Measurements from ENCODE around the gene TLN1. TPM values are rescaled to one million over a fixed set of nuclear protein-coding genes. Genes with fewer than 3 reads are reported as not detected.

Gene TLN1
- total and polyA plus RNA-seq, 10 of the 15 experiments (the other 5 are each of a cell fraction or from before 2014, with no cell fraction given), result 11.6 to 305 (median 71.9) TPM

- RAD21 ChIA-PET (ENCODE audit: unreplicated experiment), result interaction anchor here (0.6 to 8.6 kb wide), 22 partner anchors 9 to 612 kb away, joined by 3 to 133 read pairs (median 5); partner anchors contain the start of genes ARHGEF39, ATOSB, CCDC107 and CD72
- peaks cover 18 to 24% of the 10 kb centered on the region in 2 experiments for H3K36me3 ChIP-seq (ENCODE audit: control insufficient read depth in 2 of 2, insufficient read depth in 2 of 2, low read length in 1 of 2)
- H4K20me1 ChIP-seq (ENCODE audit: control insufficient read depth, insufficient read depth), result no peaks in the 10 kb centered on the region
- no TSS peak for BruUV-seq (replicated peaks)
- peak overlapping the region; percentile 90 for H3K9ac ChIP-seq (ENCODE audit: control insufficient read depth, insufficient read depth, low read length)
- H3K4me1 ChIP-seq (ENCODE audit: control insufficient read depth, insufficient read depth, low read length), result peaks cover 23% of the 10 kb centered on the region
- TF ChIP-seq CREB1 (IDR thresholded peaks at IDR 0.05; ENCODE audit: low read depth), result no peak
- TF ChIP-seq HCFC1 (IDR thresholded peaks at IDR 0.05; ENCODE audit: low read length), result peak; percentile 18; the same call in 1 of the 2 replicates
- TF ChIP-seq PAX5 (IDR thresholded peaks at IDR 0.05; ENCODE audit: borderline replicate concordance, low read depth, low read length), result no peak
- peak overlapping the region; percentile 92 for H3K27ac ChIP-seq (ENCODE audit: control insufficient read depth, insufficient read depth)
- H3K4me3 ChIP-seq, result peak overlapping the region; percentile 93
- no peak for ATAC-seq
- POLR2A ChIA-PET, result interaction anchor here (0.5 to 8.1 kb wide), 17 partner anchors 12 to 124 kb away, joined by 3 to 163 read pairs (median 8); partner anchors contain the start of genes ARHGEF39, CCDC107, GBA2 and HINT2
- in situ Hi-C loops (cut with MboI), result loop anchor here (5.0 kb wide), 1 partner anchor 120 kb away; the partner anchor contains the start of gene TESK1
- H3K4me2 ChIP-seq (ENCODE audit: control insufficient read depth, insufficient read depth), result peak overlapping the region; percentile 99
- SMC1A ChIA-PET (ENCODE audit: uncharacterized antibody, unreplicated experiment), result interaction anchor here (0.7 to 8.0 kb wide), 25 partner anchors 8 to 155 kb away, joined by 3 to 145 read pairs (median 6); partner anchors contain the start of genes ARHGEF39, CCDC107, GBA2 and MSMP
- DNase-seq (ENCODE audit: low read depth, low spot score), result no peak
- H3K27me3 ChIP-seq (replicated peaks in 1 of 2; ENCODE audit: control insufficient read depth in 2 of 2, insufficient read depth in 2 of 2, low read length in 1 of 2), result no peaks in the 10 kb centered on the region
- 50% methylated on average over 5 of the region's 5 CpGs for WGBS (ENCODE audit: insufficient coverage, insufficient replicate concordance, low lambda C conversion rate, missing lambda C conversion rate)
- intact Hi-C loops (cut with micrococcal nuclease; ENCODE audit: unreplicated experiment), result loop anchor here (2.0 to 10.0 kb wide), 2 partner anchors 69 to 653 kb away; partner anchors contain the start of genes CCDC107, FANCG, RMRP and VCP
- H2AFZ ChIP-seq (ENCODE audit: control insufficient read depth, low read depth, low read length), result no peak overlapping the region
- CTCF ChIA-PET, result interaction anchor here (0.6 to 9.5 kb wide), 35 partner anchors 8 to 174 kb away, joined by 3 to 183 read pairs (median 6); partner anchors contain the start of genes ARHGEF39, CCDC107, GBA2 and HINT2
- no peaks in the 10 kb centered on the region for H3K9me3 ChIP-seq (replicated peaks; ENCODE audit: control insufficient read depth, insufficient read depth, low read length)
- peaks cover 65% of the 10 kb centered on the region for H3K79me2 ChIP-seq (ENCODE audit: control insufficient read depth, insufficient read depth, low read length)
- no peak for FAIRE-seq
Measured at GRCh38 chr9:35727676-35728040, 4.3 kb downstream of the TLN1 start.

- ChIA-PET CTCF (interaction anchor here (0.6 to 9.5 kb wide), 34 partner anchors 8 to 173 kb away, joined by 3 to 183 read pairs (median 6); partner anchors contain the start of genes ARHGEF39, CCDC107, GBA2 and HINT2), RAD21 (ENCODE audit: unreplicated experiment) (interaction anchor here (0.7 to 8.6 kb wide), 15 partner anchors 10 to 122 kb away, joined by 3 to 133 read pairs (median 15); partner anchors contain the start of genes ARHGEF39, CCDC107, CD72 and GBA2), POLR2A (interaction anchor here (0.9 to 8.1 kb wide), 9 partner anchors 13 to 123 kb away, joined by 4 to 163 read pairs (median 10); partner anchors contain the start of genes ARHGEF39, CCDC107, GBA2 and HINT2), SMC1A (ENCODE audit: uncharacterized antibody, unreplicated experiment) (interaction anchor here (0.8 to 8.0 kb wide), 21 partner anchors 11 to 123 kb away, joined by 3 to 145 read pairs (median 7); partner anchors contain the start of genes ARHGEF39, CCDC107, GBA2 and MSMP)
- peaks cover 62% of the 10 kb centered on the region for H3K79me2 ChIP-seq (ENCODE audit: control insufficient read depth, insufficient read depth, low read length)
- intact Hi-C loops (cut with micrococcal nuclease; ENCODE audit: unreplicated experiment), result loop anchor here (10.0 kb wide), 1 partner anchor 652 kb away; the partner anchor contains the start of genes FANCG and VCP
- in situ Hi-C loops (cut with MboI), result loop anchor here (5.0 kb wide), 1 partner anchor 120 kb away; the partner anchor contains the start of gene TESK1
- WGBS (ENCODE audit: insufficient coverage, insufficient replicate concordance, low lambda C conversion rate, missing lambda C conversion rate), result 7% methylated on average over 3 of the region's 3 CpGs
- H3K27me3 ChIP-seq (replicated peaks in 1 of 2; ENCODE audit: control insufficient read depth in 2 of 2, insufficient read depth in 2 of 2, low read length in 1 of 2), result no peaks in the 10 kb centered on the region
- peak overlapping the region; percentile 92 for H3K27ac ChIP-seq (ENCODE audit: control insufficient read depth, insufficient read depth)
- DNase-seq (ENCODE audit: low read depth, low spot score) (no peak), ATAC-seq (peak; percentile 80), FAIRE-seq (no peak)
- H3K36me3 ChIP-seq (ENCODE audit: control insufficient read depth in 2 of 2, insufficient read depth in 2 of 2, low read length in 1 of 2), result peaks cover 24 to 30% of the 10 kb centered on the region in 2 experiments
- no peaks in the 10 kb centered on the region for H3K9me3 ChIP-seq (replicated peaks; ENCODE audit: control insufficient read depth, insufficient read depth, low read length)
- H4K20me1 ChIP-seq (ENCODE audit: control insufficient read depth, insufficient read depth), result no peaks in the 10 kb centered on the region
- peak overlapping the region; percentile 99 for H3K4me2 ChIP-seq (ENCODE audit: control insufficient read depth, insufficient read depth)
- BruUV-seq (replicated peaks), result no TSS peak
- peak overlapping the region; percentile 93 for H3K4me3 ChIP-seq
- H3K4me1 ChIP-seq (ENCODE audit: control insufficient read depth, insufficient read depth, low read length), result peaks cover 23% of the 10 kb centered on the region
- H2AFZ ChIP-seq (ENCODE audit: control insufficient read depth, low read depth, low read length), result no peak overlapping the region
- H3K9ac ChIP-seq (ENCODE audit: control insufficient read depth, insufficient read depth, low read length), result peak overlapping the region; percentile 90; the same call in 1 of the 2 replicates
- TF ChIP-seq RFX5 (IDR thresholded peaks at IDR 0.05; ENCODE audit: low read depth, low read length) (peak; percentile 98), TBL1XR1 (IDR thresholded peaks at IDR 0.05; ENCODE audit: low read depth, low read length) (no peak), CEBPB (IDR thresholded peaks at IDR 0.05; ENCODE audit: borderline replicate concordance in 1 of 2, low read depth in 2 of 2, low read length in 2 of 2) (peak in 1 of 2 experiments; percentile 49; a peak in 1 of 4 replicates), BHLHE40 (IDR thresholded peaks at IDR 0.05; ENCODE audit: borderline replicate concordance in 1 of 2, low read depth in 2 of 2, low read length in 1 of 2) (peak; percentile 30 to 41; a peak in 2 of 4 replicates), RAD21 (IDR thresholded peaks at IDR 0.05; ENCODE audit: insufficient read depth, low read depth, low read length) (0 out of 2 replicates have a peak, but pooled peaks have one; percentile 17), HDGF (IDR thresholded peaks at IDR 0.05) (peak; percentile 87), ZBED1 (IDR thresholded peaks at IDR 0.05; ENCODE audit: borderline replicate concordance) (no peak)
- TF ChIP-seq, protein P1, sequence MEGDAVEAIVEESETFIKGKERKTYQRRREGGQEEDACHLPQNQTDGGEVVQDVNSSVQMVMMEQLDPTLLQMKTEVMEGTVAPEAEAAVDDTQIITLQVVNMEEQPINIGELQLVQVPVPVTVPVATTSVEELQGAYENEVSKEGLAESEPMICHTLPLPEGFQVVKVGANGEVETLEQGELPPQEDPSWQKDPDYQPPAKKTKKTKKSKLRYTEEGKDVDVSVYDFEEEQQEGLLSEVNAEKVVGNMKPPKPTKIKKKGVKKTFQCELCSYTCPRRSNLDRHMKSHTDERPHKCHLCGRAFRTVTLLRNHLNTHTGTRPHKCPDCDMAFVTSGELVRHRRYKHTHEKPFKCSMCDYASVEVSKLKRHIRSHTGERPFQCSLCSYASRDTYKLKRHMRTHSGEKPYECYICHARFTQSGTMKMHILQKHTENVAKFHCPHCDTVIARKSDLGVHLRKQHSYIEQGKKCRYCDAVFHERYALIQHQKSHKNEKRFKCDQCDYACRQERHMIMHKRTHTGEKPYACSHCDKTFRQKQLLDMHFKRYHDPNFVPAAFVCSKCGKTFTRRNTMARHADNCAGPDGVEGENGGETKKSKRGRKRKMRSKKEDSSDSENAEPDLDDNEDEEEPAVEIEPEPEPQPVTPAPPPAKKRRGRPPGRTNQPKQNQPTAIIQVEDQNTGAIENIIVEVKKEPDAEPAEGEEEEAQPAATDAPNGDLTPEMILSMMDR (IDR thresholded peaks at IDR 0.05 in 2 of 3, conservative IDR thresholded peaks at IDR 0.05 in 1 of 3; ENCODE audit: control insufficient read depth in 2 of 3, extremely low read depth in 1 of 3, insufficient read depth in 1 of 3, low read depth in 3 of 3, low read length in 3 of 3), result peak; percentile 40 to 46 (median 42); a peak in 5 of 6 replicates
Measured at GRCh38 chr9:35726931-35727330, 5.1 kb downstream of the TLN1 start.
